ENCODE results near the gene ANO3.

GRCh38 chr11:26549176-26549575, 217.2 kb downstream of the ANO3 start:
- no peak for TF ChIP-seq POLR2A (IDR thresholded peaks at IDR 0.05; ENCODE audit: low read depth, low read length)
- no peak for TF ChIP-seq CTCF (IDR thresholded peaks at IDR 0.05; ENCODE audit: extremely low read depth in 1 of 2, insufficient read depth in 1 of 2, low read depth in 1 of 2, low read length in 2 of 2)
- no peak for TF ChIP-seq EZH2 (IDR thresholded peaks at IDR 0.05; ENCODE audit: borderline replicate concordance, low read depth, low read length, severe bottlenecking)
- no peak for TF ChIP-seq POLR2AphosphoS5 (IDR thresholded peaks at IDR 0.05; ENCODE audit: insufficient read depth, low read depth, low read length)
- no peak for TF ChIP-seq GATA2 (IDR thresholded peaks at IDR 0.05; ENCODE audit: insufficient read depth, insufficient read length, low read depth, low read length)
- TF ChIP-seq, protein P1, sequence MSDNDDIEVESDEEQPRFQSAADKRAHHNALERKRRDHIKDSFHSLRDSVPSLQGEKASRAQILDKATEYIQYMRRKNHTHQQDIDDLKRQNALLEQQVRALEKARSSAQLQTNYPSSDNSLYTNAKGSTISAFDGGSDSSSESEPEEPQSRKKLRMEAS (IDR thresholded peaks at IDR 0.05; ENCODE audit: insufficient read depth, insufficient read length), result no peak
- no peak for TF ChIP-seq JUN (IDR thresholded peaks at IDR 0.05; ENCODE audit: borderline replicate concordance, insufficient read depth, insufficient read length, low read depth)
- no peak for TF ChIP-seq MYC (IDR thresholded peaks at IDR 0.05; ENCODE audit: low read depth, low read length)
- no peak for TF ChIP-seq FOS (IDR thresholded peaks at IDR 0.05; ENCODE audit: borderline replicate concordance, insufficient read depth, low read length)

All from endothelial cell of umbilical vein (primary cell).